Activated CD8-positive, alpha-beta memory T cell treated with anti-CD3 and anti-CD28 coated beads, Interleukin-2, amount 50 U/mL, for 48 hours (primary cell): Measurements from ENCODE around the gene URAD.
"Not testable (repeated sequence)": the region's sequence is repeated elsewhere in the genome, so short reads cannot be mapped to it uniquely, and the experiment has no call there.

Experiments
- DNase-seq: peaks from one replicate; pipeline ENCODE4 v3.0.0-alpha.2; 2020

The URAD gene

DNA sequence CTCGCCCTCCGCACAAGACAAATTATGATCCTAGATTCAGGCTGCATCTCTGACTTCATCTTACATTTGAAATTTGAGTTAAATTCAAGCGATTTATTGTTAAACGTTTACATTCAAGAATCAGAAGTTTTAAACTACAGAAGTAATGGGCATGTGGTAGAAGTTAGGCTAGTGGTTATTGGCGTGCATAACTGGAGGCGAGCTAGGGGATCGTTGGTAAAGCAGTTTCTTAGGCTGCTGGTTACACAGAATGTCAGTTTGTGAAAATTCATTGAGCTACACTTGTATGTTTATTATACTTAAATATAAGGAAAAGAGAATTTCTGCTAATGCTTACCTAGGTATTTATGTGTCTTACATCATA lies 18.6 kb downstream of the URAD start:
- DNase-seq: no peak

DNA sequence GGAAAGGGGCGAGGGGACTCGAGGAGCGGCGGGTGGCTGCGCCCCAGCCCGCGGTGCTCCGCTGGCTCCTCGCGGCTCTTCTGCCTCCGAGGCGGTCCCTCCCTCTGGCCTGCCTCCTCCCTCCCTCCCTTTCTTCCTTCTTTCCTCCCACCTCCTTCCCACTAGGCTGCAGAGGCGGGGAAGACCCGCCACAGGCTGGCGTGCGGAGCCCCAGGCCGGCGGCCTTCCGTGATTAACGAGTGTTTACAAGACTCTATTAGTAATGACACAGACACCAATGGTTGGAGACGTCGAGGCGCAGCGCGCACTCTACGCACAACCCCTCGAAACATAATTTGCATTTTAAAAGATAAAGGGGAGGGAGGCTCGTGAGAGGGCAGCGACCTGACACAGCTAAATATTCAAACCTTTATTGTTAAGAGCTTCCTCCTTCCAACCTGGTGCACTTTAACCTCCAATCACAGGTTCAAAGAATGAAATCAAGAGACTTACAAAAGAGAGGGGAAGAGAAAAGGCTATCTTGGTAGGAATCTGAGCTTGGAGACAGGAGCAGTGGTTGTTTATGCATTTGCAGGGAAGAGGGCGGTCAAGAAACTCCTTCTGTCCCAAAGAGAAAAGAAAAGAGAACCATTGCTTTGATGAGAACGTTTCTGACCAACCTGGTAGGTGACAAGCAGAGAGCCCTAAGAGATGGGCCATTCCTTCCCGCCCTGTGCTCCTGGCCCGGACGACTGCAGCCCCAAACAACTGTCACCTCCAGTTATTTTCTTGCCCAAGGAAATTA lies 19.2 kb downstream of the URAD start, which contains the start of gene CDX2:
Gene CDX2, minus strand, starts transcription at position 234 of the 784 bp plus-strand sequence. CDS start 309 bp downstream, outside the sequence.
- DNase-seq: no peak

DNA sequence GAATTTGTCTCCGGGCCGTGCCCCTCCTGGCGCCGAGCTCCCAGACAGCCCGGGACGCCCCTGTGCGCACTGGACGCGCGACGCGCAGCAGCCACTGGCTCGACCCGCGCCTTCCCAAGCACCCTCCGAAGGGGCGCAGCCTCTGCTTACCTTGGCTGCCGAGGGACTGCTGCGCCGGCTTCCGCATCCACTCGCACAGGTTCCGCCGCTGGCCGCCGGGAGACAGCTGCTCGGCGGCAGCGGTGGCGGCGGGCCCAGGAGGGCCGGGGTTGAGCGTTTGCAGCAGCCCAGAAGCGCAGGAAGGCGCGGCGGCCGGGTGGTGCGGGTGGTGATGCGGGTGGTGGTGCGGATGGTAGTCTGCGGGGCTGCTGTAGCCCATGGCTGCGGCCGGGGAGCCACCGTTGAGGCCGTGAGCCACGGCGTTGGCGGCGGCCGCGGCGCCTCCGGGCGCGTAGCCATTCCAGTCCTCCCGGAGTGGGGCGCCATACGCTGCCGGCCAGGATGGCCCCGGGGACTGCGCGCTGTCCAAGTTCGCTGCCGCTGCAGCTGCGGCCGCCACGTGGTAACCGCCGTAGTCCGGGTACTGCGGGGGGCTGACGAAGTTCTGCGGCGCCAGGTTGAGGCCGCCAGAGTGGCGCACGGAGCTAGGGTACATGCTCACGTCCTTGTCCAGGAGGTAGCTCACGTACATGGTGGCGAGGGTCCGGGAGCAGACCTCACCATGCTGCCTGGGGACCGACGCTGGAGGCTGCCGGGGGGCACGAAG lies 20.0 kb downstream of the URAD start:
- DNase-seq: no peak

DNA sequence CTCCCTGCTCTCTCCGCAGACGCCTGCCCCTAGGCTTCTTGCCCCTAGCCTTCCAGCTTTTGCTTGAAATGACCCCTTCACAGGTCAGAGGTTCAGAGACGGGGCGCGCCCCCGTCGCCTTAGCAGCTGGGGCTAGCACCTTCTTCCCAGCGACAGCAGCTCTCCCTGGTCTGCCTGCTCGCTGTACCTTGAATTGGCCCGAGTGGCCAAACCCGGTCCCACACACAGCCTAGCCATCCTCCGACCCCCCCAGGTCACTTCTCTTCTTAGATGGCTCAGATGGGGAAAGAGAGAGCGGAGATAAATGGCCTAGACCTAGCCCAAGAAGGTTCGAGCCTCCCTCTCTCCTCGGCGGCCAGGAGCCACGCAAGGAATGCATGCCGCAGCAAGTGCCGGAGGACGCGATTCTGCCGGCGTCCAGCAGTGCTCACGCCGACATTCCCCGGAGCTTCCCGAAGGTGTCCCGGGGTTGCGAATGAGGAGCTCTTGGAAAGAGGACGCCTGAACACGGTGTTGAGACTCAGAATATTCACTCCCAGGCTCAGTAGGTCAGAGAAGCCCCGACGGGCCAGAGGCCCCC lies 20.7 kb downstream of the URAD start:
- no peak for DNase-seq

DNA sequence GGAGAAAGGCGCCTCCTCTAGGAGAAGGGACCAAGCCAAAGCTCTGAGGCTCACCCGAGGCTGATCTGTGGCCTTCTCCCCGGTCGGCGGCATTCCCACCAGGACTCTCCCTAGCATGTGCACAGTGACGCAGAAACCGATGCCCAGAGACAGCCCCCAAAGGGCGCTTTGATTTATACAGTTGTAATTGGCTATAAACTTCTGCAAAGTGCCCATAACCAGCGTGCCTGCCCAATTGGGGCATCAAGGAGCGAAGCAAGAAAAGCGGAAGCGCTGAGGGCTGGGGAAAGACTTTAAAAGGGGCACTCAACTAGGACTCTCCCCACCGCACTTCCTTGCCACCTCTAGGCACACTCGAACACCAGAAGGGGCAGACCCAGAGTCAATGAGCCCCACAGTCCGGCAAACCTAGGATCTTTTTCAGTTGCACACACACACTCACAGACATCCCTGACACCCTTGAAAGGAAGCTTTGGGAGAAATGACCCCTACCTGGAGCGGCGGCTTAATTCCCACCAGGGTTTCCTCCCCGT lies 21.2 kb downstream of the URAD start:
- DNase-seq: no peak

DNA sequence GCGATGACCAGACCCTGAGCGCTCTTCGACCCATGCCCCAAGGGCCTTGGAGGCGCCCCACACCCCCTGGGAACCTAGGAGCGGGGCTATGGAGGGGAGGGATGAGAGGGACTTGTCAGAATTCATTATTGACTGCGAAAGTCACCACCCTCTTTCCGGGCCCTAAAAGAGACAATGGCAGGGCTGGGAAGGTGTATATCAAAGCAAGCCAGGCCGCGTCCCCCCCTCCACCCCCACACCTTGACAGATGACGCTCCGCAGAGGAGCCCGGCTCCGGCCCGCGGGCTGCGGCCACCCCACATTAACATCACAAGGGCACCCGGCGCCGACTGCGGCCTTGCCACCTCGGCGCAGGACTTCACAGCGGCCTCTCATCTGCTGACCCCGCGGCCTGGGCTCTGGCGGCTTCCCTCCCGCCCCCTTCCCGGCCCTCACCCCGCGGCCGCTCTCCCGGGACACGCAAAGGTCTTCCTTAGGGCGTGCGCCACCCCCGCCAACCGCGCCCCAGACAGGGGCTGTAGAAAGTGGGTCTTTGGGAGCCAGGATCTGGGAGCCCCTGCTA lies 21.8 kb downstream of the URAD start:
- DNase-seq: no peak

DNA sequence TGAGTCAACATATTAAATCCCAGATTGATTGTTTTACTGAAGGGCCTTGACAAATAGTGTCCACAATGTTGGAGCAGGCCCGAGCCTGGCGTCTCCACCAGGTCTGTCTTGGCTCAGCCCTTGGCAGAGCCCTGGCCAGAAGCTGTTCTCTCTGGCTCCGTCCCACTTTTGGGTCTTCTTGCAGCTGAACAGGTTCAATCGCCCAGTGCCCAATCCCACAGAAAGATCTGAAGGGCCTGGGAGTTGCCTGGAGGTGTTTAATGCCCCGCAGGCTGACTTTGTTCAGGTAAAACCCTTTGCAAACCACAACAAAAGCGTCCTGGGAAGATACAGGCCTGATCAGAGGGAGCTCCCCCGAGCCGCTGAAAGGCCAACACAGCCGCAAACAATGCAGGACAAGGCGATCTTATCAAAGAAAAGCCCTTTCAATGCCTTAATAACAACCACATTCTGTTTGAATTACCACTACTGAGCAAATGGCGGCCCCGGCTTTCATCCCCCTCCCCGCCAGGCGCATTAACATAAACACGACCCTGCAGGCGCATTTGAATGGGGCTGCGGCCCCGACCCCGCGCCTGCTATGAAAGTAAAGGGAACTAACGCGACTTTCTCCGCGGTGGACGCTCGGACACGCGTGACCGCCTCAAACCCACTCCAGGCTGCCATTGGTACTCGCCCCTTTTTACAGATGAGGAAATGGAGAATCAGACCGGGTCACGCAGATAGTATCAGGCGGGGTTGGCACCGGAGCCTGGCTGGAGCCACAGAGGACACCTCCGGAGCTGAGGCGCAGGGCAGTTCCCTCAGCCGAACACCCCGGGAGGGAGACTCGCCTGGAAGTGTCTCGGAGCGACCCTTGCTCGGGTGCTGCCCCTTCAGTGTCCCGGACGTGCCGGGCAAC lies 22.5 kb downstream of the URAD start:
- no peak for DNase-seq

DNA sequence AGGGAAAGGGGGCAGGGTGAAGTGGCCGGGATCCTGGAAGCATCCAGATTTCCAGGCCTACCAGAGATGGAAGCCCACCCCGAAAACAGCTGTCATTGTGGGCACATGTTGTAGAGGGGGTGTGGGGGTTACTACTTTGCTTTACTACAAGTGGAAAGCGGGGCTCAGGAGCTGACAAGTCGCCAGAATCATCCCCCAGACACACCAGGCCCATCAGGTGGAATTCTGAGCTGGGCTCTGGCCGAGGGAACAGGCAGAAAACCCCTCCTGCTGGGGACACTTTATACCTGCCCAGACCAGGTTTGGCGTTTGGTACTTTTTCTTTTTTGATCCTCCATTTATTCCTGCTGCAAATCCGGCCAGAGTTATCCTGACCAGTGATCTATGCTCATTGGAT lies 23.2 kb downstream of the URAD start:
- DNase-seq: no peak

DNA sequence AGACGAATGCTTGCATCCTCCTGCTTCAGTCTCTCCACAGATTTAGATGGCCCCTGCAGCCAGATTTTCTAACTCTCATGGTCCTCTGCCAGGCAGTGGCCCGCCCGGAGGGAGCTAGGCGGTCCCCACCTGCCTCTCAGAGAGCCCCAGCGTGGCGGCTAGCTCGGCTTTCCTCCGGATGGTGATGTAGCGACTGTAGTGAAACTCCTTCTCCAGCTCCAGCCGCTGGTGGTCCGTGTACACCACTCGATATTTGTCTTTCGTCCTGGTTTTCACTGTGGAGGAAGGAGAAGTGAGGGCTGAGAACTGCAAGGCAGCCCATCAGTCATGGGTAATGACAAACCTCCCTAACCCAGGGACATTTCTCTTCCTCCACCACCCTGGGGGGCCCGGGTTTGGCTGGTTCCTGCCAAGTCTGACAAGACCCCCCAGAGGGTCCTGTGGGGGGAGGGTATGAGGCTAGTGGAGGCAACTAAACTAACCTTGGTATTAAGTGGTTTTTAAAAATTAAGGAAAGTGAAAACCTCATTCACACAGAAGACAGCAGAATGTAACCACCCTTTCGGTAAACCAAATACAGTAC lies 23.7 kb downstream of the URAD start:
- DNase-seq: no peak

DNA sequence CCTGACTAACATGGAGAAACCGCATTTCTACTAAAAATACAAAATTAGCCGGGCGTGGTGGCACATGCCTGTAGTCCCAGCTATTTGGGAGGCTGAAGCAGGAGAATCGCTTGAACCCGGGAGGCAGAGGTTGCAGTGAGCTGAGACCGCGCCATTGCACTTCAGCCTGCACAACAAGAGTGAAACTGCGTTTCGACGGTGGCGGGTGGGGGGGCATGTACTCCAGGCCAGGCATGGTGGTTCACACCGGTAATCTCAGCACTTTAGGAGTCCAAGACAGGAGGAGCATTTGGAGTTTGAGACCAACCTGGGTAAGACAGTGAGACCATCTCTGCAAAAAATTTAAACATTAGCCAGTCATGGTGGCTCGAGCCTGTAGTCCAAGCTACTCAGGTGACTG lies 24.3 kb downstream of the URAD start:
- DNase-seq: not testable (repeated sequence)

DNA sequence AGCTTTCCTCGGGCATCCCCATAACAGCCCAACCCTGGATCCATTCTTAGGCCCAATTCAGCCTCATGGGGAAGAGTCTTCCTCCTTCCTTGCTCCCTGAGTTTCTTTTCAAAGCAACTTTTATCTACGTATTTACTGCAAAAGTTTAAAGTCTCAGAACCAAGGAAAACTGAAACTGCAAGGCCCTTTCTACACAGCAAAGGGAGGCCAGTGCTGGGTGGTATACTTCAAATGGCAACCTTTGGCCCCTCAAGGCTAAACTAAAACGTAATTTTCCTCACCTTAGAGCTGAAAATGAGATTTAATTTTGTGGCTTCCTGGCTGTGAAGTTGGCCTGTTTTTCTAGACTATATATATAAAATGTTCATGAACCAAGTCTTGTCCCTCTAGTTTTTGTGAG lies 25.0 kb downstream of the URAD start:
- DNase-seq: no peak

DNA sequence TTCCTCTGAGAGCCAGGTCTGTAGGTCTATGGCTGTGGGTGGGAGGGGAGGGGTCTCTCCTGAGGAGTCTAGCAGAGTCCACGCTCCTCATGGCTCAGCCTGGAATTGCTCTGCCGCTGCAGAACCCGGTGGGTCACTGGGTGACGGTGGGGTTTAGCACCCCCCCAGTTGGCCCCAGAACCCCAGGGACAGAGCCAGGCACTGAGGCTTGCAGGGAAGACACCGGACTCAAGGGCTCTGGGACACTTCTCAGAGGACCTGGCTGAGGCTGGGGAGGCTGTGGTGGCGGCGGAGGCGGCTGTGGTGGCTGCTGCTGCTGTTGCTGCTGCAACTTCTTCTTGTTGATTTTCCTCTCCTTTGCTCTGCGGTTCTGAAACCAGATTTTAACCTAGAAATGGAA lies 25.5 kb downstream of the URAD start:
- no peak for DNase-seq

DNA sequence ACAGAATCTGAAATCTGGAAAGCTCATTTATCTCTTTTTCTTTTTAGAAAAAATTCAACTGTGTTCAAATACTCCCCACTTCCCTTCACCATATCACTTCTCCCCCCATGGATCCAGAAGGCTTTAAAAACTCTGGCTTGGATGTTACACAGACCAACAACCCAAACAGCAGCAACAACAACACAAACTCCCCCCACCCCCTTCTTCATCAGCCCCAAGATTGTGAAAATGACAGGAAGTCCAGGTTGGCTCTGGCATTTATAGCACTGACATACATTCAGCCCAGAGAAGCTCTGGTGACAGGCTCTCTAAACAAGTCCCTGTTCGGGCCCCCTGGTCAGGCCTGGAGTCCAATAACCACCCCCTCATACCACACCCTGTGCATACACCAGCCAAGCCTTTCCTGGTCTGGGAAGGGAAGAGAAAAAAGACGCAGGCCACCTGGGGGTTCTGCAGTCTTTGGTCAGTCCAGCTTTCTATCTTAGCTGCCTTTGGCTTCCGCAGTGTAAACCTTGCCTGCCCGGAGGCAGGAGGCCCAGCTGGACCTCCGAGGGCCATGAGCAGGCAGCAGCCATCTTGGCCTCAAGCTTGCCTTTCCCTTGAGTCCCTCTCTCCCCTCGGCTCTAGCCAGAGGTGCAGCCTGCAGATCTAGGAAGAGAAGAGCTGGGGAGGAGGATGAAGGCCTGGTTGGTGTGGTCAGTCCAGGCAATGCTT lies 26.2 kb downstream of the URAD start:
- DNase-seq: no peak

DNA sequence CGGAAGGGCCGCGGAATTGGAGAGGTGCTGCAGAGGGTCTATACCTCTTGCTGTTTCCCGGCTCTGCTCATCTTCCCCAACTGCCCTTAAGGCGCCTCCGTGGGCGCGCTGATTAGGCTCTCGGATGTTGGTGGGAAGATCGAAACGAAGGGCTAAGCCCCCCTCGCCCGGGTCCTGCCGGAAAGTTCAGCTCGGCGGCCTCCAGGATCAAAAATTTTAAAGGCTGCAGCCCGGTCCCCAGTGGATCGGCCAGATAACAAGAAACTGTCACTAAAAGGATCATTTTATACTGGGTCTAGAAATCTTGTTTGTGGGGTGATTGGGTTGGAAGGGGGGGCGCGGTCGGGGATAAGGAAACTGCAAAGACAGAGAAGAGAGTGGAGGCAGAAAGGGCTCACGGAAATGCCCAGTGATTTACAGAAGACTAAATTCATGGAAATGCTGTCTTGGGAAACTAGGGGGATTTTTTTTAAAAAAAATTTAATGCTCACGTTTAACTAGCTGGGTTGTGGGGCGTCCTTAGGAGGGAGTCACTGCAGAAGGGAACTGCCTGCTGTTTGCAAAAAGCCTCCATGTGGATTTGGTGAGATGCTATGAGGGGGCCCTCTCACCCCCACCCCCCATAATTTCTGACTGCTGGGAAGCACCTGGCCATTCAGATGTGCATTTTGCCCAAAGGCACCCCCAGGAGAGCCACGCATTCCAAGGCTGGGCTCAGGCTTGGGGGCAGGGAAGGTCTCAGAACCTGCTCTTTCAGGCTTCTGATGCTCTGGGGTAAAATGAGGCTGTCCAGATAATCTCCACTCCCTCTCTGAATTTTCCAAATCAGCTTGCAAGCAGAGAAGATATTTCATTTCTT lies 27.0 kb downstream of the URAD start:
- DNase-seq: no peak

DNA sequence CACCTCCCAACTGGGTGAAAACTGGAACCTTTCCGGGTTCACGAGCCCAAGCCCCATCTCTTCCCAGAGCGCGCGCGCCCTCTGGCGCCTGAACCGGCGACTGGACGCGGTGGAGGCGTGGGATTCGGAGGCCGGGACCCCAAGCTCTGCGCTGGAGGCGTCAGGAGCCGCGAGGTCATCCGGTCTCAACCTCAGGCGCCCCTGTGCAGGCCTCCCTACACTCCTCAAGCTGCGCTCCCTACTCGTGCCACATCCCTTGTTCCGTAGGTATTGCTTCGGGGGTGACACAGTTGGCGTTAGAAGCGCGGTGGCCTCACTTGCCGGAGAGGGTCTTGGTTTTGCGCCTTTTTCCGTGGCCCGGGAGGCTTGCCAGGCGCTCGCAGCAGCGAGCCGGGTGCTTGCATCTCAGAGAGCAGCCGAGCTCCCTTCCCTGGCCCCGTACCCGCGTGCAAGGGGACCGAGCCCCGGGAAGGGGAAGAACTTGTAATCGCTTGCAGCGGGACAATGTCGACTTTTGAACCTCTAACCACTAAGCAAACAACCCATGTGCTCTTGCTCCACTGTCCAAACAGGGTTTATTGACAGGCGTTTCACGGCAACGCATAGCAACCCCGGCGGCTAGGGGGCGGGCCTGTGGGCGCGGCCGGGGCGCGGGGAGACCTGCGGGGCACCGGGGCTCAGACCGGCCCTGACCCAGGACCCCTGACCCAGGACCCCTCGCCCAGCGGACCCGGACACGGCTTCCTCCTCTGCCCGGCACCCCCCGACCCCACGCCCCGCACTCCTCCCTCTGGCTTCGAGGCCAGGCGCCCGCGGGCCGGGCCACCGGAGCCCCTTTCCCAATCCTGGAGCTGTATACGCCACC lies 27.9 kb downstream of the URAD start:
- DNase-seq: peak; percentile 74

DNA sequence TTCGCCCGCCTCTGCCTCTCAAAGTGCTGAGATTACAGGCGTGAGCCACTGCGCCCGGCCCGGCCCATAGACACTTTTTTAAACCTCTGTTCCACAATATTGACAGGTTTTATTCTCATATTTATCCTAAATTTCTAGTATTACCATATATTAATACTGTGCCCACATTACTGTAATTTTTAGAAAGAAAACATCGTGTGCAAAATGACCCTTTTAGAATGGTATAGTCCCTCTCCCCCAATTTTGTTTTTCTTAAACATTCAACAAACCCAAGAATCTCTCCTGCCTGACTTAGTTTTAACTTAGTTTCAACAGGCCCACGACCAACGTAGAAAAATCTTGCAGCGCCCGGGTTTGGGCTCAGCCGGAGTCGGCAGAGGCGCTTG lies 28.5 kb downstream of the URAD start:
- DNase-seq: no peak

DNA sequence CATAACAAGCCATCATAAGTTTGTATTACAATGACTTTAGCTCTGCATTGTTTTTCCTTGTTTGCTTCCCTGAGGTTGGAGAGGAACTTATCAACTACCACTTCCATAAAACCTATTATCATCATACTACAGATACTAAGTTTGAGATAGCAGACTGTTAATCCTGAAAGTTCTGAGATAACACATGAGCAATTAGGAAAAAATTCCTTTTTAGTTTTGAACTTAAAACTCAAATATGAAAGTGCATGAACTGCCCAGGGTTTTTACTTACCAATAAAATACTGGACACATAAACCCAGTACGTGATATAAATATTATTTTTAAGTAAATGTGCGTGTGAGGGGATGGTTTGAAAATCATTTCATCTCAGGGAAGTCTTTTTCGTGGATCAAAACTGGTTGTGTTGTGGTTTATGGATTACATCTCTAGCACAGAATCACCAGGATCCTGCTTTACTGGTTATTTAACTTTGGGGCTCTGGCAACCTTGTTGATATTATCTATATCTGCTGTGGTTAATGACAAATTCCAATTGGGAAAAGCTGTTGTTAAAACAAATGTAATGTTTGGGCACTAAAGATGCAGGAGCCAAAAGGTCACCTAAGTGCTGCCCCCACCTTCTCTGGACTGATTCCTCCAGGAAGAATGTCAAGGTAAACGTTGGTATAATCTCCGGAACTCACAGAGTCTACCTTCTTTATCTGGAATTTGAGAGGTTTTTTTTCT lies 31.8 kb downstream of the URAD start:
- DNase-seq: no peak

DNA sequence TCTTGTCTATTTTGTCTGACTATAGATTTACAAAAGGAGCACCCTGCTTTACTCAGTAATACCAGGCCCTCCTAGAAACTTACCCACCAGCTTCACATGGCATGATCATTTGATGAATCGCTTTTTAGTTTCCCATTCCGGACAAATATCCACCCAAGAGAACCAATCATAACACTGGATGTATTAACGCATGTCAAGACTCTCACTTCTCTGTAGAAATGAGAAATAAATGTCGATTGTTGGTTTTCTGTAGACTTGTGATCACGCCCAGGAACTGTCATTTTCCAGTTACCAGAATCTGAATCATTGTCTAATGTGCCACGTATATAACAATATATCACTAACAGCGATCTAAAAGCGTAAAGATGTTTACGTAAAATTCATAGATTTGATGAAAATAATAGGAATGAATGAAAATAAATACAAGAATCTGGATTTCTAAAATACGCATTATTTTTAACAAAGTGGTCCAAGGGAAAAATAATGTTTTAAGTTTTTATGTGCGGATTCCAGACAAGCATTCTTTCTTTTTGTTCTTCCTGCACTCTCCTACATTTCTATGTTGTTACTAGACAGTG lies 33.4 kb downstream of the URAD start:
- no peak for DNase-seq
